ENCODE results near the gene IRF4. TPM values are rescaled to one million over a fixed set of nuclear protein-coding genes. Genes with fewer than 3 reads are reported as not detected.

The IRF4 gene
- total RNA-seq, 1 donor from 2014 or later = 1.3 TPM

GRCh38 chr6:456358-456867 lies 64.9 kb downstream of the IRF4 start:
- TF ChIP-seq CTCF (IDR thresholded peaks at IDR 0.05) = no peak
- Histone ChIP-seq H3K27ac (no peak overlapping the region), H3K27me3 (no peaks in the 10 kb centered on the region), H3K36me3 (no peaks in the 10 kb centered on the region), H3K4me1 (no peaks in the 10 kb centered on the region), H3K4me3 (no peak overlapping the region), H3K9me3 (no peaks in the 10 kb centered on the region)
- intact Hi-C loops (cut with DNase I) = no loop called here
- DNase-seq (ENCODE audit: low spot score in 2 of 2) = no peak

GRCh38 chr6:456887-457286 lies 65.3 kb downstream of the IRF4 start:
- no peak for TF ChIP-seq CTCF (IDR thresholded peaks at IDR 0.05)
- no peaks in the 10 kb centered on the region for H3K36me3 ChIP-seq
- no peak for DNase-seq (ENCODE audit: low spot score in 2 of 2)
- intact Hi-C loops (cut with DNase I) = no loop called here
- H3K27me3 ChIP-seq = no peaks in the 10 kb centered on the region
- H3K4me1 ChIP-seq = no peaks in the 10 kb centered on the region
- H3K9me3 ChIP-seq = no peaks in the 10 kb centered on the region
- H3K27ac ChIP-seq = no peak overlapping the region
- no peak overlapping the region for H3K4me3 ChIP-seq

Other genes starting within 250 kb of the IRF4 start
- 216 TPM for gene DUSP22, start 99.3 kb upstream of the IRF4 start, total RNA-seq